ENCODE data around the gene RNF114.
A peak's percentile ranks its signal among the peaks of the same experiment; 100 is the strongest.
"Not testable (repeated sequence)": the region's sequence is repeated elsewhere in the genome, so short reads cannot be mapped to it uniquely, and the experiment has no call there.

The RNF114 gene

GRCh38 chr20:49965781-49966305 is 29.6 kb downstream of the RNF114 start:
- no peak for DNase-seq

- no peak for DNase-seq
Observed at GRCh38 chr20:49966861-49967260, 30.7 kb downstream of the RNF114 start.

GRCh38 chr20:49969234-49969633 is 33.0 kb downstream of the RNF114 start:
- no peak for DNase-seq

- DNase-seq = no peak
Observed at GRCh38 chr20:49969946-49970345, 33.7 kb downstream of the RNF114 start.

- no peak for DNase-seq
Observed at GRCh38 chr20:49970498-49970897, 34.3 kb downstream of the RNF114 start.

- DNase-seq = no peak
Observed at GRCh38 chr20:49973981-49974380, 37.8 kb downstream of the RNF114 start.

GRCh38 chr20:49976542-49976941 is 40.3 kb downstream of the RNF114 start:
- no peak for DNase-seq

GRCh38 chr20:49977740-49978139 is 41.5 kb downstream of the RNF114 start:
- DNase-seq = not testable (repeated sequence)

- DNase-seq = no peak
Observed at GRCh38 chr20:49978685-49979029, 42.5 kb downstream of the RNF114 start.

GRCh38 chr20:49979030-49979832 is 43.0 kb downstream of the RNF114 start:
- DNase-seq = peak; percentile 81 to 82

- no peak for DNase-seq
Observed at GRCh38 chr20:49980140-49981008, 44.2 kb downstream of the RNF114 start.

- DNase-seq = no peak
Observed at GRCh38 chr20:49981218-49982071, 45.2 kb downstream of the RNF114 start.

- DNase-seq = no peak
Observed at GRCh38 chr20:49982072-49982345, 45.8 kb downstream of the RNF114 start.

- peak; percentile 77 to 85 for DNase-seq
Observed at GRCh38 chr20:49982346-49983122, 46.3 kb downstream of the RNF114 start, which contains the start of gene SNAI1. Gene SNAI1, plus strand, starts transcription at chr20:49982980. Its CDS starts 80 bp downstream, at chr20:49983060.

- DNase-seq = no peak
Observed at GRCh38 chr20:49983123-49983847, 47.1 kb downstream of the RNF114 start.

GRCh38 chr20:49983848-49984408 is 47.7 kb downstream of the RNF114 start:
- DNase-seq = no peak

GRCh38 chr20:49984426-49985153 is 48.4 kb downstream of the RNF114 start:
- DNase-seq = no peak

GRCh38 chr20:49985157-49985556 is 49.0 kb downstream of the RNF114 start:
- no peak for DNase-seq

- no peak for DNase-seq
Observed at GRCh38 chr20:49985617-49986016, 49.4 kb downstream of the RNF114 start.

GRCh38 chr20:49986049-49986448 is 49.9 kb downstream of the RNF114 start:
- no peak for DNase-seq
